ENCODE results near the gene CECR2. TPM values are rescaled to one million over a fixed set of nuclear protein-coding genes. Genes with fewer than 3 reads are reported as not detected.

The CECR2 gene
- total RNA-seq, 1 donor from 2014 or later = 6.2 TPM

DNA sequence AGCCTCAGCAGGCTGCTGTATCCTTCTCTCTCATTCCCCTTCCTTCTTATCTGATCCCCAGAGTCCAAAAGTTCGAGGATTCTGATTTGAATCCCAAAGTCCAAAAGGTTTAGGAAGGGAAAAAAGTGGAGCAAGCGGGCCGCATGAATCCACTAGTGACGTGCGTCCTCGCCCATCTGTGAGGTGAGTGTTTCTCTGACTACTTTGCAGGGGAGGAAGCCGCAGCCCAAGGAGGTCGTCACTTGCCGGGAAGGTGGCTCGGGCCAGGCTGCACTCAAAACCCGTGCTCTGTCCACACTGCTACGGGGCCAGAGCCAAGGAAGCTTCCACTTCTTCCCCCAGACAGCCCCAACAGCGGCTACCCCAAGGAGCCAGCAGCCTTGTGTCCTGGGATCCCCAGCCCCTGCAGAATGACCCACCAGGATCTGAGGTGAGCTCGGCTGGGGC, 210.3 kb downstream of the CECR2 start:
- no peak for DNase-seq (ENCODE audit: low read depth)
- TF ChIP-seq, protein P1, sequence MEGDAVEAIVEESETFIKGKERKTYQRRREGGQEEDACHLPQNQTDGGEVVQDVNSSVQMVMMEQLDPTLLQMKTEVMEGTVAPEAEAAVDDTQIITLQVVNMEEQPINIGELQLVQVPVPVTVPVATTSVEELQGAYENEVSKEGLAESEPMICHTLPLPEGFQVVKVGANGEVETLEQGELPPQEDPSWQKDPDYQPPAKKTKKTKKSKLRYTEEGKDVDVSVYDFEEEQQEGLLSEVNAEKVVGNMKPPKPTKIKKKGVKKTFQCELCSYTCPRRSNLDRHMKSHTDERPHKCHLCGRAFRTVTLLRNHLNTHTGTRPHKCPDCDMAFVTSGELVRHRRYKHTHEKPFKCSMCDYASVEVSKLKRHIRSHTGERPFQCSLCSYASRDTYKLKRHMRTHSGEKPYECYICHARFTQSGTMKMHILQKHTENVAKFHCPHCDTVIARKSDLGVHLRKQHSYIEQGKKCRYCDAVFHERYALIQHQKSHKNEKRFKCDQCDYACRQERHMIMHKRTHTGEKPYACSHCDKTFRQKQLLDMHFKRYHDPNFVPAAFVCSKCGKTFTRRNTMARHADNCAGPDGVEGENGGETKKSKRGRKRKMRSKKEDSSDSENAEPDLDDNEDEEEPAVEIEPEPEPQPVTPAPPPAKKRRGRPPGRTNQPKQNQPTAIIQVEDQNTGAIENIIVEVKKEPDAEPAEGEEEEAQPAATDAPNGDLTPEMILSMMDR (IDR thresholded peaks at IDR 0.05; ENCODE audit: insufficient read depth, low read length, poor library complexity, severe bottlenecking) = no peak
- no peak overlapping the region for H3K4me3 ChIP-seq (ENCODE audit: low read depth, low read length)
- peaks cover 3% of the 10 kb centered on the region for H3K27me3 ChIP-seq (ENCODE audit: control insufficient read depth, insufficient read depth, low read length)
- no peaks in the 10 kb centered on the region for H3K36me3 ChIP-seq (ENCODE audit: control insufficient read depth, insufficient read depth, low read length)

DNA sequence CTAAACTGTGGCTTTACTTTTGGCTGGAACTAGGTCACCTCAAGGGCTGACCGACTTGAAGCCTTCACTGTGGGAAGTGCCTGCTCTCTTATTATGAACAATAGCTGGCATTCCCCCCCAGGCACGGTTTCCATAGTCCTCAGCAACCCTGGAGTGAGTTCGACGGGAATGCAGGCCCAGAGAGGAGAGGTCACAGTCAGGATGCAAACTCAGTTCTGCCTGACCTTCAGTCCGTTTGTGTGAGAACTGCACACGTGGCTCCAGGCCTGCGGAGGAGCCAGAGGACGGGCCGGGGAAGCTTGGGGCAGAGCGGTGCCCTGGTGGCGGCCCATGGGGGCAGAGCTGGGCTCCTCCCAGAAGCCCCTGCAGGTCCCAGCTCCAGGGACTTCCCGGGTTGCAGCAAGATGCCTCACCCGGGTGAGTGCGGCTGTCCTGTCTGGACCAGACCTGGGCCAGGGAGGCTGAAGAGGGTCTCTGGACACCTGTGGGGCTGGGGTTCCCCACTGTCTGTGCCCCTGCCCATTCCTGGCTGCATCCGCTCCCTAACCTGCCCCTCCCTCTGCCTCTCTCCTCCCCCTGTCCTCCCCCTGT, 211.3 kb downstream of the CECR2 start:
- no peaks in the 10 kb centered on the region for H3K36me3 ChIP-seq (ENCODE audit: control insufficient read depth, insufficient read depth, low read length)
- TF ChIP-seq, protein P1 (IDR thresholded peaks at IDR 0.05; ENCODE audit: insufficient read depth, low read length, poor library complexity, severe bottlenecking) = no peak
- DNase-seq (ENCODE audit: low read depth) = no peak

DNA sequence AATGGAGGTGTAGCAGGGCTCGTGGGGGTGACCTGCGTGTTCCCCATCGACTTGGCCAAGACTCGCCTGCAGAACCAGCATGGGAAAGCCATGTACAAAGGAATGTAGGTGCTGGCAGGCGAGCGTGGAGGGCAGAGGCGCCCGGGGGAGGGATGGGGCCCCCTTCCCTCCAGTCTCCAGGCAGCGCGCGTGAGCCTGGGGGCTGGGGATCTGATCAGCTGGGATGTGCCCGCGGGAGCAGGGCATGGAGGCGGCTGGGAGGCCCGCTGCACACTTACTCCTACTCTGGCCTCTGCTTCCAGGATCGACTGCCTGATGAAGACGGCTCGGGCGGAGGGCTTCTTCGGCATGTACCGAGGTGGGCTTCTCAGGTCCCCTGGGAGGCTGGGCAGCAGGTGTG, 211.8 kb downstream of the CECR2 start:
- no peak for DNase-seq (ENCODE audit: low read depth)
- TF ChIP-seq, protein P1 (IDR thresholded peaks at IDR 0.05; ENCODE audit: insufficient read depth, low read length, poor library complexity, severe bottlenecking) = no peak
- no peaks in the 10 kb centered on the region for H3K36me3 ChIP-seq (ENCODE audit: control insufficient read depth, insufficient read depth, low read length)
- peaks cover 3% of the 10 kb centered on the region for H3K27me3 ChIP-seq (ENCODE audit: control insufficient read depth, insufficient read depth, low read length)
- H3K4me3 ChIP-seq (ENCODE audit: low read depth, low read length) = no peak overlapping the region

More for the DNA sequence above, 211.3 kb downstream of the CECR2 start:
- H3K4me3 ChIP-seq (ENCODE audit: low read depth, low read length) = no peak overlapping the region
- H3K27me3 ChIP-seq (ENCODE audit: control insufficient read depth, insufficient read depth, low read length) = peaks cover 3% of the 10 kb centered on the region

DNA sequence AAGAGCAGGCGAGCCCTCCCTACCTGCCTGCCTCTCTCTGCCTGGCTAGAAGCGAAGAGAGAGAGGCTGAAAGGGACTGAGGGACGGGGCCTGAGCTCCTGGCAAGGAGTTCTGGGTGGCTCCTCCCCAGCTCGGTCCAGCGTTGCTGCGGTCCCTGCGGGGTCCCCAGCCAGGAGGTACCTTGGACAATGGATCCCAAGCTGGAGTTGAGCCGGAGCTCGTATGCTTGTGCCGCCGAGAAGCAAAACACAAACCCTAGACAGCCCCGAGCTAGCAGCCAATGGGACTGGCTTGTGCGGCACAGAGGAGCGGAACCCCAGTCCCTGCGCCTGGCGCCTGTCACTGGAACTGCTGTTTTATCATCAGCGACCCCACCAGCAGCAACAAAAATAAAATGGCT, 212.4 kb downstream of the CECR2 start:
- Histone ChIP-seq H3K27me3 (ENCODE audit: control insufficient read depth, insufficient read depth, low read length) (peaks cover 3% of the 10 kb centered on the region), H3K4me3 (ENCODE audit: low read depth, low read length) (no peak overlapping the region), H3K36me3 (ENCODE audit: control insufficient read depth, insufficient read depth, low read length) (no peaks in the 10 kb centered on the region)
- TF ChIP-seq, protein P1 (IDR thresholded peaks at IDR 0.05; ENCODE audit: insufficient read depth, low read length, poor library complexity, severe bottlenecking) = no peak
- DNase-seq (ENCODE audit: low read depth) = no peak

DNA sequence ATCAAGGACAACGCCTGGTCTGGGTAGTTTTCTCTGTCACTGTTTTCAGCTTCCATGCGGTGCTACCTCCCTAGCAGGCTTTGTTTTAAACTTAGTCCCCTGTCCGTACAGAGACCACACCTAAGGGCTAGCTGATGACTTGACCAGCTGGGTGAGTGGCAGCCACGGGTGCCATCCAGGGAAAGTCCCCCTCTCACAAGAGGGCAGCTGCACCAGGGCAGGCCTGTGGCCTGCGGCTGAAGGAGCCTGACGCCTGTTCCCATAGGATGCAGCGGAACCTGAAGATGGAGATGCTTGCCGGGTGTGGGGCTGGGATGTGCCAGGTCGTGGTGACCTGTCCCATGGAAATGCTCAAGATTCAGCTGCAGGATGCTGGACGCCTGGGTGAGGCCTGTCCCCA, 213.9 kb downstream of the CECR2 start:
- peaks cover 3% of the 10 kb centered on the region for H3K27me3 ChIP-seq (ENCODE audit: control insufficient read depth, insufficient read depth, low read length)
- H3K4me3 ChIP-seq (ENCODE audit: low read depth, low read length) = no peak overlapping the region
- TF ChIP-seq, protein P1 (IDR thresholded peaks at IDR 0.05; ENCODE audit: insufficient read depth, low read length, poor library complexity, severe bottlenecking) = no peak
- no peaks in the 10 kb centered on the region for H3K36me3 ChIP-seq (ENCODE audit: control insufficient read depth, insufficient read depth, low read length)
- no peak for DNase-seq (ENCODE audit: low read depth)

DNA sequence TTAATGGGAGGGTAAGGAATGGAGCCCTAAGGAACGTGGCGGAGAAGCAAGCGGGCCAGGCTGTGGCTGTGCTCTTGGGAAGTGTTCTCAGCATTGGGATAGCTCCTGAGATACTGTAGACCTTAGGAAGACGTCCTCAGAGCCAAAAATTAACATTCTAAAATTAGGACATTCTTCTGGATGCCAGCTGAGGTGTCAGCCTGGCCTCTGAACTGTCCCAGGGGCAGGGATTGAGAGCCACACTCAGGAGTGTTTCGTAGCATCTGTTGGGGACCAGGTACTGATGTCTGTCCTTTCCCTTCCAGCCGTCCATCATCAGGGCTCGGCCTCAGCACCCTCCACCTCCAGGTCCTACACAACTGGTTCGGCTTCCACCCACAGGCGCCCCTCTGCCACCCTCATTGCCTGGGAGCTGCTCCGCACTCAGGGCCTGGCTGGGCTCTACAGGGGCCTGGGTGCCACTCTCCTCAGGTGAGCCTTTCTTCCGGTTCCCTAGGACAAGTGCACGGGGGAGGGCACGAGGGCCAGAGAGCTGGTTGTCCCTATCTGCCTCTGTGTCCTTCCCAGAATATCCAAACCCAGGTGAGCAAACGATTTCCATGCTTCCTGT, 217.7 kb downstream of the CECR2 start:
- Histone ChIP-seq H3K4me3 (ENCODE audit: low read depth, low read length) (no peak overlapping the region), H3K27me3 (ENCODE audit: control insufficient read depth, insufficient read depth, low read length) (no peaks in the 10 kb centered on the region), H3K36me3 (ENCODE audit: control insufficient read depth, insufficient read depth, low read length) (no peaks in the 10 kb centered on the region)
- TF ChIP-seq, protein P1 (IDR thresholded peaks at IDR 0.05; ENCODE audit: insufficient read depth, low read length, poor library complexity, severe bottlenecking) = no peak
- DNase-seq (ENCODE audit: low read depth) = no peak

Data from kidney epithelial cell (primary cell).